ENCODE measurements around the gene DUSP6. TPM values are rescaled to one million over a fixed set of nuclear protein-coding genes. Genes with fewer than 3 reads are reported as not detected.
A peak's percentile ranks its signal among the peaks of the same experiment; 100 is the strongest.

DUSP6 gene
- total and polyA plus RNA-seq, 2 of the 13 experiments (the other 11 are each of a cell fraction or from before 2014, with no cell fraction given) = 40.9 to 161 TPM

DNA sequence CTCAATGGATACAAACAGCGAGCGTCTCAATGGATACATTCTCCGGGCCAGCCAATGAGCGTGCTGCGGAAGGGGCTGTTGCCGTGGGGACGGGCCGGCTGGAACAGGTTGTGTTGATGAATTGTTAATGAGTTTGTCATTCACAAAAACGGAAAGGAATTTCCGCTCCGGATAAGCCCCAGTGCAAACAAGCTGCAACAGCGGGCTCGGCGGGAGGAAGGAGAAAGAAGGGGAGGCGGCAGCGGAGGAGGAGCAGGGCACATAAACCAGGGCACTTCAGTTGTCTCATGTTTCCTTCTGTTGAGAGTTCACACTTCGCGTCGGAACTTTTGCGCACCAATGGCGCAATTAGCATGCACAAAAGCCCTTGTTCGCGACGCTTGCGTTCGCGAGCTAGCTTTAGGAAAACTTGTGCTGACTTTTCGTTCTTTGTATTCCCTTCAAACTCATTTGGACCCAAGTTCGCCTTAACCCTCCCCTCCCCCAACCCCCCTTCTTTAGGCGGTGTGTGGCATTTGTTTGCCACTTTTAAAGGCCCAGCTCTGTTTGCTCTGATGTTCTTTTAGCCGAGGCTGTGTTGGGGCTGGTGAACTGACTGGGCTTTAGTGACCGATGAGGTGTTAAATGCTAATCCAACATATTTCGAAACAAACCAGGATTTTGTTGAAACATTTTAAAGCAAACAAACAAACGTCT, at the start of gene DUSP6 (continued):
- TF ChIP-seq, protein P1, sequence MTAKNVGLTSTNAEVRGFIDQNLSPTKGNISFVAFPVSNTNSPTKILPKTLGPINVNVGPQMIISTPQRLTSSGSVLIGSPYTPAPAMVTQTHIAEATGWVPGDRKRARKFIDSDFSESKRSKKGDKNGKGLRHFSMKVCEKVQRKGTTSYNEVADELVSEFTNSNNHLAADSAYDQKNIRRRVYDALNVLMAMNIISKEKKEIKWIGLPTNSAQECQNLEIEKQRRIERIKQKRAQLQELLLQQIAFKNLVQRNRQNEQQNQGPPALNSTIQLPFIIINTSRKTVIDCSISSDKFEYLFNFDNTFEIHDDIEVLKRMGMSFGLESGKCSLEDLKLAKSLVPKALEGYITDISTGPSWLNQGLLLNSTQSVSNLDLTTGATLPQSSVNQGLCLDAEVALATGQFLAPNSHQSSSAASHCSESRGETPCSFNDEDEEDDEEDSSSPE (CRISPR knock-in tag; IDR thresholded peaks at IDR 0.05) = peak; percentile 77
- TF ChIP-seq, protein P2, sequence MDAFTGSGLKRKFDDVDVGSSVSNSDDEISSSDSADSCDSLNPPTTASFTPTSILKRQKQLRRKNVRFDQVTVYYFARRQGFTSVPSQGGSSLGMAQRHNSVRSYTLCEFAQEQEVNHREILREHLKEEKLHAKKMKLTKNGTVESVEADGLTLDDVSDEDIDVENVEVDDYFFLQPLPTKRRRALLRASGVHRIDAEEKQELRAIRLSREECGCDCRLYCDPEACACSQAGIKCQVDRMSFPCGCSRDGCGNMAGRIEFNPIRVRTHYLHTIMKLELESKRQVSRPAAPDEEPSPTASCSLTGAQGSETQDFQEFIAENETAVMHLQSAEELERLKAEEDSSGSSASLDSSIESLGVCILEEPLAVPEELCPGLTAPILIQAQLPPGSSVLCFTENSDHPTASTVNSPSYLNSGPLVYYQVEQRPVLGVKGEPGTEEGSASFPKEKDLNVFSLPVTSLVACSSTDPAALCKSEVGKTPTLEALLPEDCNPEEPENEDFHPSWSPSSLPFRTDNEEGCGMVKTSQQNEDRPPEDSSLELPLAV (CRISPR knock-in tag; conservative IDR thresholded peaks at IDR 0.05; ENCODE audit: low read depth) = no peak
- no peak for TF ChIP-seq ZC3H13 (CRISPR knock-in tag; IDR thresholded peaks at IDR 0.05)
- TF ChIP-seq SOX5 (CRISPR knock-in tag; IDR thresholded peaks at IDR 0.05; ENCODE audit: borderline replicate concordance) = peak; percentile 90
- TF ChIP-seq, protein P3, sequence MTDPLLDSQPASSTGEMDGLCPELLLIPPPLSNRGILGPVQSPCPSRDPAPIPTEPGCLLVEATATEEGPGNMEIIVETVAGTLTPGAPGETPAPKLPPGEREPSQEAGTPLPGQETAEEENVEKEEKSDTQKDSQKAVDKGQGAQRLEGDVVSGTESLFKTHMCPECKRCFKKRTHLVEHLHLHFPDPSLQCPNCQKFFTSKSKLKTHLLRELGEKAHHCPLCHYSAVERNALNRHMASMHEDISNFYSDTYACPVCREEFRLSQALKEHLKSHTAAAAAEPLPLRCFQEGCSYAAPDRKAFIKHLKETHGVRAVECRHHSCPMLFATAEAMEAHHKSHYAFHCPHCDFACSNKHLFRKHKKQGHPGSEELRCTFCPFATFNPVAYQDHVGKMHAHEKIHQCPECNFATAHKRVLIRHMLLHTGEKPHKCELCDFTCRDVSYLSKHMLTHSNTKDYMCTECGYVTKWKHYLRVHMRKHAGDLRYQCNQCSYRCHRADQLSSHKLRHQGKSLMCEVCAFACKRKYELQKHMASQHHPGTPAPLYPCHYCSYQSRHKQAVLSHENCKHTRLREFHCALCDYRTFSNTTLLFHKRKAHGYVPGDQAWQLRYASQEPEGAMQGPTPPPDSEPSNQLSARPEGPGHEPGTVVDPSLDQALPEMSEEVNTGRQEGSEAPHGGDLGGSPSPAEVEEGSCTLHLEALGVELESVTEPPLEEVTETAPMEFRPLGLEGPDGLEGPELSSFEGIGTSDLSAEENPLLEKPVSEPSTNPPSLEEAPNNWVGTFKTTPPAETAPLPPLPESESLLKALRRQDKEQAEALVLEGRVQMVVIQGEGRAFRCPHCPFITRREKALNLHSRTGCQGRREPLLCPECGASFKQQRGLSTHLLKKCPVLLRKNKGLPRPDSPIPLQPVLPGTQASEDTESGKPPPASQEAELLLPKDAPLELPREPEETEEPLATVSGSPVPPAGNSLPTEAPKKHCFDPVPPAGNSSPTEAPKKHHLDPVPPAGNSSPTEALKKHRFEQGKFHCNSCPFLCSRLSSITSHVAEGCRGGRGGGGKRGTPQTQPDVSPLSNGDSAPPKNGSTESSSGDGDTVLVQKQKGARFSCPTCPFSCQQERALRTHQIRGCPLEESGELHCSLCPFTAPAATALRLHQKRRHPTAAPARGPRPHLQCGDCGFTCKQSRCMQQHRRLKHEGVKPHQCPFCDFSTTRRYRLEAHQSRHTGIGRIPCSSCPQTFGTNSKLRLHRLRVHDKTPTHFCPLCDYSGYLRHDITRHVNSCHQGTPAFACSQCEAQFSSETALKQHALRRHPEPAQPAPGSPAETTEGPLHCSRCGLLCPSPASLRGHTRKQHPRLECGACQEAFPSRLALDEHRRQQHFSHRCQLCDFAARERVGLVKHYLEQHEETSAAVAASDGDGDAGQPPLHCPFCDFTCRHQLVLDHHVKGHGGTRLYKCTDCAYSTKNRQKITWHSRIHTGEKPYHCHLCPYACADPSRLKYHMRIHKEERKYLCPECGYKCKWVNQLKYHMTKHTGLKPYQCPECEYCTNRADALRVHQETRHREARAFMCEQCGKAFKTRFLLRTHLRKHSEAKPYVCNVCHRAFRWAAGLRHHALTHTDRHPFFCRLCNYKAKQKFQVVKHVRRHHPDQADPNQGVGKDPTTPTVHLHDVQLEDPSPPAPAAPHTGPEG (CRISPR knock-in tag; IDR thresholded peaks at IDR 0.05) = no peak
- TF ChIP-seq PREB (CRISPR knock-in tag; IDR thresholded peaks at IDR 0.05) = no peak
- TF ChIP-seq SMARCE1 (IDR thresholded peaks at IDR 0.05; ENCODE audit: borderline replicate concordance) = no peak
- TF ChIP-seq ZNF282 (IDR thresholded peaks at IDR 0.05; ENCODE audit: partially characterized antibody) = no peak
- no peak for TF ChIP-seq ZNF280D (CRISPR knock-in tag; IDR thresholded peaks at IDR 0.05)
- no peak; the same call in 1 of the 2 replicates for TF ChIP-seq ZNF547 (CRISPR knock-in tag; IDR thresholded peaks at IDR 0.05)
- no peak for TF ChIP-seq SYNCRIP (IDR thresholded peaks at IDR 0.05; ENCODE audit: insufficient read depth, low read depth, low read length)
- no peak for TF ChIP-seq IKZF4 (CRISPR knock-in tag; IDR thresholded peaks at IDR 0.05; ENCODE audit: borderline replicate concordance, low read depth, not compliant biosample characterization)
